Mesodermal cell (in vitro differentiated cells): ENCODE results near the gene MYO16.

Experiments
- H3K27ac ChIP-seq: 2 replicates; pipeline ENCODE4 v1.7.0; 2013; ENCODE audit warnings: mild to moderate bottlenecking, low read depth, low read length, moderate library complexity; ENCODE audit not compliant: severe bottlenecking
- H3K36me3 ChIP-seq: 2 replicates; pipeline ENCODE4 v1.7.1; 2013; ENCODE audit warnings: mild to moderate bottlenecking, low read length, moderate library complexity; ENCODE audit not compliant: control insufficient read depth, insufficient read depth
- H3K4me1 ChIP-seq: one replicate; pipeline ENCODE4 v1.7.1; 2013; ENCODE audit warnings: mild to moderate bottlenecking, low read length; ENCODE audit not compliant: insufficient read depth, control insufficient read depth, poor library complexity, severe bottlenecking
- H3K4me3 ChIP-seq: 2 replicates; pipeline ENCODE4 v1.7.0; 2013; ENCODE audit warnings: low read length, control low read depth, mild to moderate bottlenecking; ENCODE audit not compliant: insufficient read depth, poor library complexity, severe bottlenecking; ENCODE audit errors: extremely low read depth
- H3K9me3 ChIP-seq: 2 replicates; pipeline ENCODE4 v1.7.1; 2013; ENCODE audit warnings: mild to moderate bottlenecking, low read length, moderate library complexity; ENCODE audit not compliant: control insufficient read depth
- WGBS, 2 experiments: methylation state at CpG; one replicate each; pipeline ENCODE4 v1.1.5; 2013; ENCODE audit warnings: missing lambda C conversion rate in 2 of 2; ENCODE audit not compliant: insufficient coverage in 2 of 2; 5-methylcytosine and 5-hydroxymethylcytosine counted together

MYO16 gene

DNA sequence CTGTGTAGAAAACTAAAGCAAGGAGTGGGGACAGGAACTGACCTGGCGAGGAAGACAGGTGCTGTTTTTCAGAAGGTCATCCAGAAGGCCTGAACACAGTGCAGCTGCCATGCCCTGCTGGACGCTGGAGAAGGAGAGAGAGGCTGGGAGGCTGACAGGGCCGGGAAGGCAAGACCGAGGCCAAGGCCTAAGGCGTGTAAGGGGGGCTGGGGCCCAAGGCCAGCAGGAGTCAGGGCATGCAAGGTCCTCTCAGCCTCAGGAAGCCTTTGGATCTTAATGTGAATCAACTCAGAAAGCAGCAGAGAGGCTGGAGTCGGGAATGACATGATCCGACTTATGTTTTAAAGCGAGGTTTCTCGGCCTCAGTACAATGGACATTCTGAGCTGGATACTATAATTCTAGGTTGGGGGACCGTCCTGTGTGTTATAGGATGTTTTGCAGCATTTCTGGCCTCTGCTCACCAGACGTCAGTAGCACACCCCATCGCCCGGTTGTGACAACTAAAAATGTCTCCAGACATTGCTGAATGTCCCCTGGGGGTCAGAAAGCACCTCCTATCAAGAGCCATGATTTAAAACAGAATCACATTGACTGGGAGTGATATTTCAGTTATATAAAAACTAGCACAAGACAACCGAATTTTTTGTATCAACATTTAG, 530.4 kb downstream of the MYO16 start:
- H3K4me3 ChIP-seq: no peak overlapping the region
- H3K4me1 ChIP-seq: peaks cover 27% of the 10 kb centered on the region
- 66 to 79% methylated on average over 6 to 12 of the region's 14 CpGs for WGBS, 2 experiments
- no peaks in the 10 kb centered on the region for H3K9me3 ChIP-seq
- H3K36me3 ChIP-seq: no peaks in the 10 kb centered on the region
- no peak overlapping the region for H3K27ac ChIP-seq

DNA sequence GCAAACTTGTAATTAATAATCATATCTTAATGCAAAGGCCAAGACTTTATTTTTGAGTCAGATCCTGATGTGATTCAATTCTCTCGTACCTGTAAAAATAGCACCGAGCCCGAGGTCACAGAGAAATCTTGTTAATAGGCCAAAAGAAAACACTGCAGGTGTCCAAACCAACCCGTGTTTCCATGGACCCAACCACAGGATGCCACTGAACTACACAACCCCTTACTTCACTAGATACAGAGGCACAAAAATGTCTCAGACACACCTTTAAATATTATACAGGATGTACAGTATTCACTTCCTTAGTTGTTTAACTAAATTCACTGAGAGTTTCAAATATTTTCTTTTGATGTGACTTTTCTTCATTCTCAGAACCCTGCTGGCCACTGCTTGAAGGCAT, 530.9 kb downstream of the MYO16 start:
- no peak overlapping the region for H3K27ac ChIP-seq
- no peak overlapping the region for H3K4me3 ChIP-seq
- H3K9me3 ChIP-seq: no peaks in the 10 kb centered on the region
- no peaks in the 10 kb centered on the region for H3K36me3 ChIP-seq
- 79 to 87% methylated on average over 4 of the region's 4 CpGs for WGBS, 2 experiments
- peaks cover 22% of the 10 kb centered on the region for H3K4me1 ChIP-seq

DNA sequence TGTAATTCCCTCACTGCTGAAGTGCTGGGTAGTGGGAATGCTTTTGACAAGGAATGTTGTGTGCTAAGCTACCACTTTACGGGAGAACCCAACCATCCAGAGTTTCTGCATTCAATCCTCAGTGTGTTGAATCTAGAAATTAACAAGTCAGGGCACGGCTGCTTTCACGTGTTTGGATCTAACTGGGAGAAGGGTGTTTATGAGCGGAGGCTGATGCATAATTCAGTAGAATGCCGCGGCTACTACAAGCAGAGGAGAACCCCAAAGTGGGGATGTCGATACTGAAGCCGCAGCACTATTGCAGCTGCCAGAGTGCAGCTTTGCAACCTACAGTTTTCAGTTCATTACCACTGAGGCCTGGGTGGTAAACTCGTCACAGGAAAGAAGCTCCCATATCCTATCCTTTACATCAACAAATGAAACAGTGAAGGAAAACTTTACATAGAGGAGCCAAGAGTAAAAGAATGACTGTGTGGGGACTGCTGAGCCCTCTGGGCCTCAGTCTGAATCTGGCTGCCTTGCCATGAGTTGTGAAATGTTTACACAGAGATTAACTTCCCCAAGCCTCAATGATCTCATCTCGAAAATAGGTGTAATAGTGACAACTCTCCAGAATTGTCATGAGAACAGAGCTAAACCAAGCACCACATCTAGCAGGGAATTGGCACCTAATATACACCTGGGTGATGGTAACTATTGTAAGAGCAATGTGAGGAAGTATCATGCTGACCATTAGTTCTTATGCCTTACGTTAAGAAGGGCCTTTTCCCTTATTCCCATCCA, 531.7 kb downstream of the MYO16 start:
- 90 to 94% methylated on average over 8 of the region's 11 CpGs for WGBS, 2 experiments
- no peak overlapping the region for H3K4me3 ChIP-seq
- no peaks in the 10 kb centered on the region for H3K9me3 ChIP-seq
- H3K4me1 ChIP-seq: peaks cover 15% of the 10 kb centered on the region
- H3K36me3 ChIP-seq: no peaks in the 10 kb centered on the region
- no peak overlapping the region for H3K27ac ChIP-seq

DNA sequence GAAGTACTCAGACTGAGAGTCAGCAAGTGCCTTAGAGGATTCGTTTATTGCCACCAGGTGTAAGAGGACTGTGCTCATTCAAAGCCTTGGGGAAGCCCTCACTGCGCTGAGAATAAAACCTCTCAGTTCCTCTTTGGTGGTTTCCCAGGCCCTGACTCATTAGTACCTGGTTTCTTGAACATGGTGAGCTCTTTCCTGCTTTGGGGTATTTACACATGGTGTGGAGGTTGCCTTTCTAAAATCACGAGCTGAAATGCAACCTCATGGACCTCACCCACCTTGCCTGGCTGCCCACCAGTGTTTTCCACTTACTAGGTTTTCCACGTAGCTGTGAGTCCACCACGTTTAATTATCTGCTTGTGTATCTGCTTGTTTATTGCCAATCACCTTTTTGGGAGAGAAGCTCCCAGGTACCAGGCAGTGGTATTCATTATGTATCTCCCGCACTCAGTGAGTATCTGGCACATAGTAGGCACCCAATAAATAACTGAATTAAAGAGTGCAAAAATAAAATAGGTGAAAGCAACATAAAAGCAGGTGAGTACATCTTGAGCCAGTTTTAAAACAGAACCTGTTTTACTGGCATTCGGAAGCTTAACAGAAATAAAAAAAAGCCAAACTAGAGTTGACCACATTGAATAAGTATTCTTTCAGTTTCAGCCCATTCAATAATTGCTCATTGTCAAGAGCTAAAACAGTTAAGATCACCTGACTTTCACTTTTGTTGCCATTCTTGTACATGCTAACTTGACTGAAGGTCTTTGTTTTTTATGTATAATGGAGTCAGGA, 533.0 kb downstream of the MYO16 start:
- Histone ChIP-seq H3K27ac (no peak overlapping the region), H3K4me1 (peaks cover 1% of the 10 kb centered on the region), H3K36me3 (no peaks in the 10 kb centered on the region), H3K4me3 (no peak overlapping the region), H3K9me3 (no peaks in the 10 kb centered on the region)
- 84 to 93% methylated on average over 4 to 7 of the region's 7 CpGs for WGBS, 2 experiments

DNA sequence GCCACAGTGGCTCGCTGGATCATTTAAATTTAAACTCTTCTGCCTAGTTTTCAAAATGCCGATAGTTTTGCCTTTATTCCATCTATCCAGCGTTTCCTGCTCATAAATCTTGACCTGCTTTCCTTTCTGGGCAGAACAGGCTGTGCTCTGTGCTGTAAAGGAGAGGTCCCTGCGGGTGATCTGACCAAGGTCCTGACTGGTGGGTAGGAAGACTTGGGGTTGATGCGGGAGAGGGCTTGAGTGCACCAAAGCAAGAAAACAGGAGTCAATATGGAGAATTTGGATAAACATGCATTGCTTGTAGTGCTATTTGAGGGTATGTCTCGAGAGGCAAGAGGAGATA, 533.6 kb downstream of the MYO16 start:
- Histone ChIP-seq H3K36me3 (no peaks in the 10 kb centered on the region), H3K27ac (no peak overlapping the region), H3K4me3 (no peak overlapping the region), H3K4me1 (no peaks in the 10 kb centered on the region), H3K9me3 (no peaks in the 10 kb centered on the region)
- WGBS, 2 experiments: 96 to 100% methylated on average over 3 to 5 of the region's 6 CpGs

DNA sequence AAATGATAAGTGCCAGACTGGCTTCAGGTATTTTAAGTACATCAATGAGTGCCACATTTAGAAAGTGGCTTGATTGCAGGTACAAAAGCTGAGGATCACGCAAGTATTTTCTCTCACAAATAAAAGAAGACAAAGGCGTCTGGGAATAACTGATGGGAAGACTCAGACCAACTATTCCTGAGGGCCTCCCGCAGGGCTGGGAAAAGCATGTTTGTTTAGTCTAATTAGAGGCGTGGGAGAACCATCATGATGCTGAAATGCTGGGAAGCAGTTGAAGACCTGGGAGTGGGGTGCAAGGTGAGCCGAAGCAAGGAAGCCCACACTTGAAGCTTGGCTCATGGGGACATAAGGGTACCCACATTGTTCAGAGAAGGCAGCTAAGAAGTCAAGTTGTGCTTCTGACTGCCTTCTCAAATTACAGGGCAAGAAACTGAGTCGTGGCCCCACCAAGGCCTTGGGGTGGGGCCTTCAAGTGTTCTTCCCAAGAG, 536.0 kb downstream of the MYO16 start:
- H3K4me3 ChIP-seq: no peak overlapping the region
- H3K4me1 ChIP-seq: no peaks in the 10 kb centered on the region
- no peaks in the 10 kb centered on the region for H3K9me3 ChIP-seq
- H3K36me3 ChIP-seq: no peaks in the 10 kb centered on the region
- H3K27ac ChIP-seq: no peak overlapping the region
- 56 to 61% methylated on average over 5 to 6 of the region's 6 CpGs for WGBS, 2 experiments

DNA sequence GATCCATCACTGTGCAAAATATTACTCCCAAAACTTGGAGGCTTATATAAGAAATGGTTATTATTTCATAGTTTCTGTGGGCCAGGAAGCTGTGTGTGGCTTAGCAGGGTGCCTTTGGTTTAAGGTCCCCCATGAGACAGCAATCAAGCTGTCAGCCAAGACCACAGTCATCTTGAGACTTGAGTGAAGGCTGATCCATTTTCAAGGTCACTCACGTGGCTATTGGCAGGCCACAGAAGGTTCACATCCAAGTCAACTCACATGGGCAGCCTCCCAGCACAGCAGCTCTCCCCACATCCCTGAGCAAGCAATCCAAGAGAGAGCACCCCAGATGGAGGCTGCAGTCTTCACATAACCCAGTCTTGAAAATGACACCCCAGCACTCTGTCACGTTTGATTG, 537.4 kb downstream of the MYO16 start:
- Histone ChIP-seq H3K4me1 (no peaks in the 10 kb centered on the region), H3K27ac (no peak overlapping the region), H3K9me3 (no peaks in the 10 kb centered on the region), H3K4me3 (no peak overlapping the region), H3K36me3 (no peaks in the 10 kb centered on the region)
- 17% methylated on average over 1 of the region's 2 CpGs; no CpG with 5 or more reads in 1 of the 2 experiments for WGBS, 2 experiments

DNA sequence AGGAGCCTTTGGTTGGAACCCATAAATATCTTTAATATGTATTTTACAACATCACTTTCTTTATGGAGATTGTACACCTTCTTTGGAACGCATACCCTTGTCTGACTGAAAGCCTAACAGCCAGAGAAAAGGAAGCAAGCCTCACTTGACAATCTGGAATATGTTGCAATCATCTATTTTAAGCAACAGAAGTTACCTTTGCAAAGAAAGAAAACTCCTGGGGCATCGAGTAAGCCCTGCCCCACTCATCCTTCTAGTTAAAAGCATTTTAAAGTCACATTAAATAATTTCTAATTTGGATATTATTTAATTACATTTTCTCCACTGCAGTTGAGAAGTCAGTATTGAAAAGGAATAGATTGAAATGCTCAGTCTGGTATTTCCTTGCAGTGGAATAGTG, 542.7 kb downstream of the MYO16 start:
- 100% methylated on average over 1 of the region's 2 CpGs; no CpG with 5 or more reads in 1 of the 2 experiments for WGBS, 2 experiments
- no peaks in the 10 kb centered on the region for H3K36me3 ChIP-seq
- H3K27ac ChIP-seq: no peak overlapping the region
- no peak overlapping the region for H3K4me3 ChIP-seq
- H3K9me3 ChIP-seq: no peaks in the 10 kb centered on the region
- H3K4me1 ChIP-seq: no peaks in the 10 kb centered on the region

DNA sequence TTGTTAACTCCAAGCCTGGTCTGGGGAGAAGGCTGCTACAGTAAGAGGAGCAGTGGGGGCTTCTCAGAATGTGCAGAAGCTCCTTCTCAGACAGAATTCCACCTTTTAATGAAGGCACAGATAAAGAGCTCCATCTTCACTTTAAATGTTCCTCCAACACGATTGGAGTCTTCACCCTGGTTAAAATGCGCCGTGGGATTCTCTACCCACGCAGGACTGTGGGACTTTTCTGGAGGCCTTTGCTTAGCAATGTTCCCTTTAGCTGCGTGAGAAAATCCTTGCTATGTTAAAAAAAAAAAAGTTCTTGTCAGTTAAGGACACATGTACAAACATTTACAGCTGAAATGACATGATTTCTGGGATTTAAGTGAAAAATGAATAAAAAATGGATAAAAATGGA, 546.3 kb downstream of the MYO16 start:
- Histone ChIP-seq H3K9me3 (no peaks in the 10 kb centered on the region), H3K4me3 (no peak overlapping the region), H3K27ac (no peak overlapping the region), H3K36me3 (no peaks in the 10 kb centered on the region), H3K4me1 (peaks cover 3% of the 10 kb centered on the region)
- WGBS, 2 experiments: 86 to 94% methylated on average over 1 to 4 of the region's 5 CpGs

DNA sequence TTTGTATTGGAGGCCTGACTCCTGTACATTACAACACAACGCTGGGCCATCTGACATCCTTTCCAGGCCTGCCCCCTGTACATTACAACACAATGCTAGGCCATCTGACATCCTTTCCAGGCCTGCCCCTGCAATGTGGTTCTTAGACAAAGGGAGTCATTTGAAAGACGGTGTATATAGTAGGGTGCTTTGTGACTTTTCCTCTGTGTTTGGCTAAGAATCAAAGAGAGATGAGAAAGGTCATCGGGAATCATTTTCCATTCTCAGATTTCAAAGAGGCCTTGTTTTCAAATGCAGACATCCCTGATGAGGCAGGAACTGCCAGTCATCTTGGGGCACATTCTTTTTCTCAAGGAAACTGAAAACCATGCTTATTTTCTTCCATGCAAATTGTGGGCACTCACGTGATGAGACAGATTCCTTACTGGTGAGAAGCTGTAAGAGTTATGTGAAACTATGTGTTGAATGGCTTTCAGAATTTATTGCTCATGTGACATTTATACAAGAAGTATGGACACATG, 551.6 kb downstream of the MYO16 start:
- WGBS, 2 experiments: 13 to 69% methylated on average over 2 of the region's 4 CpGs
- peak overlapping the region; percentile 85 for H3K27ac ChIP-seq
- H3K9me3 ChIP-seq: no peaks in the 10 kb centered on the region
- H3K4me1 ChIP-seq: peaks cover 11% of the 10 kb centered on the region
- no peak overlapping the region for H3K4me3 ChIP-seq
- H3K36me3 ChIP-seq: no peaks in the 10 kb centered on the region
